Tibial nerve (tissue), 4 donors: ENCODE measurements around the gene SSTR4. TPM values are rescaled to one million over a fixed set of nuclear protein-coding genes. Genes with fewer than 3 reads are reported as not detected.

Experiments used
- DNase-seq, 2 donors: peaks; one replicate each; pipeline ENCODE4 v3.0.0-alpha.2; 2019; ENCODE audit warnings: low spot score in 2 of 2
- H3K27ac ChIP-seq, 4 donors: fragments of 200-600 bp; sonication (generic) in 3 of 4; one replicate each; pipeline ENCODE4 v1.5.1; 2017 to 2019; ENCODE audit warnings: mild to moderate bottlenecking in 1 of 4
- H3K27me3 ChIP-seq, 2 donors: fragments of 200-600 bp; sonication (generic) in 1 of 2; one replicate each; pipeline versions ENCODE4 v1.5.1 to v1.6.0; 2017 to 2019
- H3K36me3 ChIP-seq, 3 donors: fragments of 200-600 bp; sonication (generic); one replicate each; pipeline ENCODE4 v1.5.1; 2018 to 2019
- H3K4me1 ChIP-seq, 4 donors: fragments of 200-600 bp; sonication (generic) in 3 of 4; one replicate each; pipeline ENCODE4 v1.5.1; 2017 to 2019
- H3K4me3 ChIP-seq, 4 donors: fragments of 200-600 bp; sonication (generic) in 3 of 4; one replicate each; pipeline ENCODE4 v1.5.1; 2017 to 2019; ENCODE audit warnings: mild to moderate bottlenecking in 1 of 4, moderate library complexity in 1 of 4
- H3K9me3 ChIP-seq, 4 donors: fragments of 200-600 bp; sonication (generic) in 3 of 4; one replicate each; pipeline ENCODE4 v1.5.1; 2017 to 2019
- CTCF ChIP-seq, 5 experiments: fragments of 200-600 bp in 3 of 5; fragments of 450-650 bp in 2 of 5; sonication (generic) in 3 of 5; IDR thresholded peaks; one replicate each; pipeline ENCODE4 v1.5.1; 2016 to 2019; ENCODE audit warnings: antibody characterized with exemption in 5 of 5, mild to moderate bottlenecking in 3 of 5, moderate library complexity in 2 of 5
- EP300 ChIP-seq, 2 donors: sonication (generic); formaldehyde crosslinking; IDR thresholded peaks; one replicate each; pipeline ENCODE4 v1.6.1; 2017; ENCODE audit warnings: antibody characterized with exemption in 2 of 2, mild to moderate bottlenecking in 1 of 2
- POLR2A ChIP-seq, 2 donors: fragments of 450-650 bp; IDR thresholded peaks; one replicate each; pipeline ENCODE4 v1.6.1; 2017; ENCODE audit warnings: antibody characterized with exemption in 2 of 2, mild to moderate bottlenecking in 2 of 2, moderate library complexity in 2 of 2
- WGBS, 2 donors: methylation state at CpG; one replicate each; pipeline ENCODE4 v1.1.5; 2018; 5-methylcytosine and 5-hydroxymethylcytosine counted together
- total RNA-seq, 4 donors: library from RNA; depleted of rRNA; stranded (reverse); fragments of >200 nt; gene quantifications; one replicate each; pipeline ENCODE4 v1.1.0, GENCODE V29; 2016

SSTR4 gene
- total RNA-seq, 4 donors from 2014 or later: not detected

DNA sequence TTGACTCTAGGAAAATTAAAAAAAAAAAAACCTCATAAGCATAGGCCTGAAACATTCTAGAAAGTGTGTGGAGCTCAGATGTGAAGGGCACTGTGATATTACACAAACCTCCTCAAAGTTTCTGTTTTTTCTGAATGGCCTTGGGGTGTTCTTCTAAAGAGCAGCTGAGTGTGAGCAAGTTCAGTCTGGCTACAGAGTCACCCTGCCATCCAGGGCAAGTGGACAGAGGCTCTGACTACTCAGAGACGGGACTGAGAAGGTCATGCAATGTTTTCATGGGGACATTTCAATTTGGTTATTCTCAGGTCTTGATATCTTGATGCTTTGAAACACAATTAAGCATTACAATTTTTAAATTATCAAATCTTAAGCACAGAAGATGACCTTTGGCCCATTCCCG lies 36.6 kb upstream of the SSTR4 start:
- TF ChIP-seq CTCF (IDR thresholded peaks at IDR 0.05) (no peak), EP300 (IDR thresholded peaks at IDR 0.05) (no peak), POLR2A (IDR thresholded peaks at IDR 0.05) (no peak)
- Histone ChIP-seq H3K36me3 (no peaks in the 10 kb centered on the region), H3K27me3 (no peaks in the 10 kb centered on the region), H3K4me3 (no peak overlapping the region), H3K9me3 (peaks cover 0 to 4% (median 0%) of the 10 kb centered on the region in 4 donors), H3K27ac (no peak overlapping the region), H3K4me1 (no peaks in the 10 kb centered on the region)
- 81 to 85% methylated on average over 2 of the region's 2 CpGs for WGBS, 2 donors
- no peak for DNase-seq

GRCh38 chr20:22999756-23000155 lies 35.4 kb upstream of the SSTR4 start:
- no peak for DNase-seq
- H3K9me3 ChIP-seq: no peaks in the 10 kb centered on the region
- WGBS, 2 donors: 61 to 78% methylated on average over 4 of the region's 4 CpGs
- H3K4me3 ChIP-seq: no peak overlapping the region
- no peaks in the 10 kb centered on the region for H3K4me1 ChIP-seq
- TF ChIP-seq POLR2A (IDR thresholded peaks at IDR 0.05): no peak
- no peak for TF ChIP-seq CTCF (IDR thresholded peaks at IDR 0.05)
- TF ChIP-seq EP300 (IDR thresholded peaks at IDR 0.05): no peak
- no peak overlapping the region for H3K27ac ChIP-seq
- H3K36me3 ChIP-seq: no peaks in the 10 kb centered on the region
- no peaks in the 10 kb centered on the region for H3K27me3 ChIP-seq

GRCh38 chr20:23000232-23000947 lies 34.7 kb upstream of the SSTR4 start:
- no peak for TF ChIP-seq POLR2A (IDR thresholded peaks at IDR 0.05)
- no peak for TF ChIP-seq EP300 (IDR thresholded peaks at IDR 0.05)
- TF ChIP-seq CTCF (IDR thresholded peaks at IDR 0.05): no peak

DNA sequence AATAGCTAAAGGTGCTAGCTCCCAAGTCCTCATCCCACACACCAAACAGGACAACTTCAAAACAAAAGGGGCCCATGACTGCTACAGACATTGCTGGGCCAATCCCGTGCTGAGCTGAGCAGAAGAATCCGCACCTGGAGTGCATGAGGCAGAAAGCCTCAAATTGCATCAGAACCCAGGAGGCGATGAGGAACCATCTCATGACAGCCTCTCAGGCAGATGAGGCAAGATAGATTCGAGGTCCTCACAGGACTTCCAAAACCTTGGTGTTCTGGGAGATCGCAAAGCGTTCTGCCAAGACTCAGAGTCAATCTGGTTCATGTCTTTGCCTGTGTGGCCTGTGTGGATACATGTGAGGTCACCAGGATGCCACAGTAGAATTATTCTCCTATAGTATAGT lies 32.8 kb upstream of the SSTR4 start:
- Histone ChIP-seq H3K9me3 (no peaks in the 10 kb centered on the region), H3K4me1 (no peaks in the 10 kb centered on the region), H3K4me3 (no peak overlapping the region), H3K36me3 (no peaks in the 10 kb centered on the region), H3K27me3 (no peaks in the 10 kb centered on the region), H3K27ac (no peak overlapping the region)
- DNase-seq: no peak
- 86 to 94% methylated on average over 6 of the region's 6 CpGs for WGBS, 2 donors
- TF ChIP-seq CTCF (IDR thresholded peaks at IDR 0.05) (no peak), POLR2A (IDR thresholded peaks at IDR 0.05) (no peak), EP300 (IDR thresholded peaks at IDR 0.05) (no peak)

More at GRCh38 chr20:23000232-23000947, 34.7 kb upstream of the SSTR4 start:
- no peak overlapping the region for H3K27ac ChIP-seq
- DNase-seq: no peak
- H3K27me3 ChIP-seq: no peaks in the 10 kb centered on the region
- no peak overlapping the region for H3K4me3 ChIP-seq
- H3K36me3 ChIP-seq: no peaks in the 10 kb centered on the region
- no peaks in the 10 kb centered on the region for H3K9me3 ChIP-seq
- H3K4me1 ChIP-seq: no peaks in the 10 kb centered on the region
- 66 to 68% methylated on average over 6 of the region's 6 CpGs for WGBS, 2 donors

GRCh38 chr20:23003077-23003635 lies 32.0 kb upstream of the SSTR4 start:
- WGBS, 2 donors: 64 to 92% methylated on average over 1 of the region's 1 CpG
- H3K4me1 ChIP-seq: no peaks in the 10 kb centered on the region
- no peak for DNase-seq

More at GRCh38 chr20:23003077-23003635, 32.0 kb upstream of the SSTR4 start:
- Histone ChIP-seq H3K27me3 (no peaks in the 10 kb centered on the region), H3K9me3 (no peaks in the 10 kb centered on the region), H3K4me3 (no peak overlapping the region), H3K36me3 (no peaks in the 10 kb centered on the region), H3K27ac (no peak overlapping the region)
- TF ChIP-seq CTCF (IDR thresholded peaks at IDR 0.05): no peak
- TF ChIP-seq POLR2A (IDR thresholded peaks at IDR 0.05): no peak
- TF ChIP-seq EP300 (IDR thresholded peaks at IDR 0.05): no peak
